HS-5 (cell line): Measurements from ENCODE around the gene HIGD1A.

Source experiments
- DNase-seq: peaks from one replicate; pipeline ENCODE4 v3.0.0-alpha.2; 2012; ENCODE audit warnings: low read depth

HIGD1A gene

DNA sequence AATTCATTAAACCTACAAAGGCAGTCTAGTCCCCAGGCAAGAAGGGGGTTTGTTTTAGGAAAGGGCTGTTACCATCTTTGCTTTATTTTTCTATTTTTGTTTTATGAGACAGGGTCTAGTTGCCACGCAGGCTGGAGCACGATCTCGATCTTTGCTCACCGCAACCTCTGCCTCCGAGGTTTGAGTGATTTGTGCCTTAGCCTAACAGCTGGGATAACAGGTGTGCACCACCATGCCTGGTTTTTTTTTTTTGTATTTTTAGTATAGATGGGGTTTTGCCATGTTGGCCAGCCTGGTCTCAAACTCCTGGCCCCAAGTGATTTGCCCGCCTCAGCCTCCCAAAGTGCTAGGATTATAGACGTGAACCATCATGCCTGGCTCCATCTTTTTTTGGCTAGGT lies 4.9 kb downstream of the HIGD1A start:
- DNase-seq, result no peak

DNA sequence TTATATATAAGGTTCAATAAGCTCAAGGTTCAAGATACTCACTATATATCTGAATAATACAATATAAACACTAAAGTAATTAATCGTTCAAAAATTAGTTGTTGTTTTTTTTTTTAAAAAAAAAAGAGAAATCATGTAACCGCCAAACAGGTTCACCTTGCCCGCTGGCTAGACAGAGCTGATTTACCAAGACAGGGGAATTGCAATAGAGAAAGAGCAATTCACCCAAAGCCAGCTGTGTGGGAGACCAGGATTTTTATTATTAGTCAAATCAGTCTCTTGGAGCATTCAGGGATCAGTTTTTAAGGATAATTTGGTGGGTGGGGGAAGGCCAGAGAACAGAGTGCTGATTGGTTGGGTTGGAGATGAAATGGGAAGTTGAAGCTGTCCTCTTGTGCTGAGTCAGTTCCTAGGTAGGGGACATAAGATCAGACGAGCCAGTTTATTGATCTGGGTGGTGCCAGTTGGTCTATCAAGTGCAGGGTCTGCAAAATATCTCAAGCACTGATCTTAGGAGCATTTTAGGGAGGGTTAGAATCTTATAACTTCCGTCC lies 7.9 kb downstream of the HIGD1A start:
- no peak for DNase-seq

DNA sequence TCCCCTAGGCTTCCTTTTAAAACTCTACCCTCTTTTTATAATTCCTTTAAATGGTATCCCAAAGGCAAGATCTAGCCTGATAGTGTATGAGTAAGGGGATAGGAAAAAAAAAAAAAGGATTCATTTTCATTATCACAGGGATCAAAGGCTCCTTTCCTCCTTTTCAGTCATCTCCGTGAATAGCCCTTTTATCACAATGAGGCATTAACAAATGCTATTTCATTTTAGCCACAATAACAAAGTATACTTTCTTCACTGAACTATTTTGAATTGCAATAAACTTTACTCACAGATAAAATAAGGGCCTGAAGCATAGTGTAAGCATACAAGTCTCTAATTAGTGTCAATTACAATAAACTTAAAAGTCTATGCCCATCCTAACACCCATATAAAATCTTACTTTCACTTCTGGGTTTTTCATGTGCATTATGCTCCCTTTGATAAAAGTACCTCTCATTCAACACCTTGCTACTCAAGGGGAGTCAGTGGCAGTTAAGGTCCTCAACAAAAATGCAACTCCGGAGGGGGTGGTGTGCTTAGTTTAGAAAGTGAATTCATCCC lies 8.6 kb downstream of the HIGD1A start:
- DNase-seq, result no peak

DNA sequence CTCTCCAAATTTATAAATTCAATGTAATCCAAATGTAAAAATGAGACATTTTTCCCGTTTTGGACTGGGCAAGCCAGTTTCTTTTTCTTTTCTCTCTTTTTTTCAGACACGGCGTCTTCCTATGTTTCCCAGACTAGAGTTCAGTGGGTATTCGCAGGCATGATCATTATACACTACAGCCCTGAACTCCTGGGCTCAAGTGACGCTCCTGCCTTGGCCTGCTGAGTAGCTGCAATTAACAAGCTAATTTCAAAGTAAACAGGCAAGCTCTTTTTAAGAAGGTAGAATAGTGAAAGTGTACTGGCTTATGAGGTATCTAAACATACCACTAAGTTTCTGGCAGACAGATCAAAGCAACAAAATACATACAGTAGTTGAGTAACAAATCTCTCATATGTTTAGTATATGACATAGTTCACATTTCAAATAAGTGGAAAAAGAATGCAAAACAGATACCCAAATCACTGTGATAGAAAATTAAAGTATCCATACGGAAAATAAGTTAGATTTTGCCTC lies 13.5 kb downstream of the HIGD1A start:
- no peak for DNase-seq

DNA sequence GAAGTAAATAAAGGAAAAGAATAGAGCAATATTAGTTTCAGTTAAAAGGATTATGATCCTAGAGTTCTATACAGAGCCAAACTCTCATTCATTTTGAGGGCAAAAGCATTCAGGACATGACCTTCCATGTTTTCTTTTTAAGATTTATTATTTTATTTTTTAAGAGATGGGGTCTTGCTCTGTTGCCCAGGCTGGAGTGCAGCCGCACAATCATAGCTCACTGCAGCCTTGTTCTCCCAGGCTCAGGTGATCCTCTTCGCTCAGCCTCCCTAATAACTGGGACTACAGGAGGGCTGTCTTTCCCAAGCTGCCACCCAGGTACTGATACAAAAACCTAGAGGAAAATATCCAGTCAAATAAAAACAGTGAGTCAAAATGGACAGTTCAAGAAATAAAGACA lies 17.7 kb downstream of the HIGD1A start:
- no peak for DNase-seq

DNA sequence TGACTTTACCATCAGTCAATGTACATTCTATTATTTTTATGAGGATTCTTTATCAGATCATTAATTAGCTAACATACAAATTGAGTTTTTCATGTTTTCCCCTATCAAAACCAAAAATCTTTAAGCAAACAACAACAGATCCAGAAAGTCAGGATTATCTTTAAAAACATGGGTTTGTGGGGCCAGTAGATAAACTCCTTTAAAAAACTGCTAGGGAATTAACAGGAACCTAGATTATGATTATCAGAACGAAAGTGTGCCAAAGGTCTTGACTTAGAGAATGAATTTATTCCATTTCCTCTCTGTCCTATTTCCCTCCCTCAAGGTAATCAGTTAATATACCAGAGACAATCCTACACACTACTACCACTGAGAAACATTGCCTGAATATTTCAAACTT lies 18.1 kb downstream of the HIGD1A start:
- DNase-seq, result no peak

DNA sequence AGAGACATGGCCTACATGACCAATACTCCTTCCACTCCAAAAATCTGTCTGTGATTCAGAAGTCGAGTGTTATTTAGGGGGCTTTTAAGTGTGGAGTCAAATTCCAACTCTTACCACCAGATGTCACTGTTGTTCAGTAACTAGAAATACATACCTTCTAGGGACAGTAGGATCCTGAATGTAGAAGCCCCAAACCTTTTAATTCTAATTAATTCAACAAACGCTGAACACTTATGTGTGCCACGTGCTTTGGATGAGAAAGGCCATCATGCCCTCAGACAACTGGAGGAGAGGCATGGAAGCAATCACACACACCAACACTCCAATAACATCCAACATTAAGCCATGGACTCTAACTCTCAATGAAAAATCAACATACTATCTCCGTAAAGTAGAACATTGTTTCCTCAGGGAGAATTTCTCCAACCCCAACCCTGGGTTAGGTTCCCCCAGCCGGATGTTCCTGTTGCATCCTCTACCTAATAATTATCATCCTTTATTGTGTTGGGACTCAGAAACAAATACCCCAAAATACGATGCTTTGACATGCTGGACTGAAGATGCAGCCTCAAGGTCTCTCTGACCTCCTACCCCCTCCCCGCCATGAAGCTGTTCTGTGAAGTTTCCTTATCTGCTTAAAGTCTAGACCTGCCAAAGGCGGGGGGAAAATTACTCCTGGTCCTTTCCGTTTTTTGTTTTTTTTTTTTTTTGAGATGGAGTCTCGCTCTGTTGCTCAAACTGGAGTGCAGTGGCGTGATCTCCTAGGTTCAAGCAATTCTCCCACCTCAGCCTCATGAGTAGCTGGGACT lies 23.2 kb downstream of the HIGD1A start:
- peak; percentile 56 for DNase-seq

DNA sequence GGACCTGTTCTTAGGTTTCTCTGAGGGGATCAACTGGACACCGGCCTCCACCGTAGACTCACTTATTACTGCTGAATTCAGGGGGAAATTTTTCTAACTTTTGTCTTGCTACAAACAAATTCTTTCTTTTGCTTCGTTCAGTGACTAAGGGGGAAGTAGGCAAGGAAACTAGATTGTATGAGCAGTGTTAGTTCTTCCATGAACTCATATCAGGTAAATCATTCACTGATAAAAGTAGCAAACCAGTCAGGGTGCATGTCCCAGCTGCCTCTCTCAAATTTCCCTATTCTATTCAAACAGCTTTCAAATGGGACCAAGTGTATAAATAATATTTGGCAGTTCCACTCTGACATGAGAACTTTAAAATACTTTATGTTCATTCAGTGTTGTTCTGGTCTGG lies 23.9 kb downstream of the HIGD1A start:
- DNase-seq, result no peak

DNA sequence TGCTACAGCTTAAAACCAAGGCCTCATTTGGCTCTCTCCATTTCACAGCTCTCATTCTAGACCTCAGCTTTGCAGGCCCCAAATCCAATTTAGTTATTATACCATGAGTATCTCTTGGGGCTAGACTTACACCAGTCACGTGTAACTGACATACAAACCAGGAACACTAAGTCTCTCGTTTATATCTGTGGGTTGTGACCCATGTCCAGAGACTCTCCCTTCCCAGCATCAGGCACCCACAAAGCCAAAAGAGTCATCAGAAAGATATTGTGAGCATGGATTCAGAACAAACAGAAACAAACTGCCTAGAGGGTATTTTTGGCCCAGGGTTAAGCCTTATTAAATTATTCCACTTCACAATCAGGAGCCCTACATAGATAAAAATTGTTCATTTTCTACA lies 25.6 kb downstream of the HIGD1A start:
- no peak for DNase-seq

DNA sequence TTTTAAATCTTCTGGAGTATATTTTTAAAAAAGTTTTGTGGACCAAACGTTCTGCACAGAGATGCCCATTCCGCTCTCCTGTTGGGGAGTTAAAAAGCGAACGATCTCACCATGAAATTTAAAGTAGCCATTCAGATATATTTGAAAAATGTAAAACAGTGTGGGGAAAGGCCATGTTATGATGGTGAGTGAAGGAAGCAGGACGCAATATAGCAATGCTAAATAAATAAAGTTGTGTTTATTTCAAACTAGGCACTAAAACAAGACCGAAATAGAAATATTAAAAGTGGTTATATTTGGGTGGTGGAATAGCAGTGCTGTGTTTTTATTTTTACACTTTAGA lies 30.9 kb downstream of the HIGD1A start:
- no peak for DNase-seq

DNA sequence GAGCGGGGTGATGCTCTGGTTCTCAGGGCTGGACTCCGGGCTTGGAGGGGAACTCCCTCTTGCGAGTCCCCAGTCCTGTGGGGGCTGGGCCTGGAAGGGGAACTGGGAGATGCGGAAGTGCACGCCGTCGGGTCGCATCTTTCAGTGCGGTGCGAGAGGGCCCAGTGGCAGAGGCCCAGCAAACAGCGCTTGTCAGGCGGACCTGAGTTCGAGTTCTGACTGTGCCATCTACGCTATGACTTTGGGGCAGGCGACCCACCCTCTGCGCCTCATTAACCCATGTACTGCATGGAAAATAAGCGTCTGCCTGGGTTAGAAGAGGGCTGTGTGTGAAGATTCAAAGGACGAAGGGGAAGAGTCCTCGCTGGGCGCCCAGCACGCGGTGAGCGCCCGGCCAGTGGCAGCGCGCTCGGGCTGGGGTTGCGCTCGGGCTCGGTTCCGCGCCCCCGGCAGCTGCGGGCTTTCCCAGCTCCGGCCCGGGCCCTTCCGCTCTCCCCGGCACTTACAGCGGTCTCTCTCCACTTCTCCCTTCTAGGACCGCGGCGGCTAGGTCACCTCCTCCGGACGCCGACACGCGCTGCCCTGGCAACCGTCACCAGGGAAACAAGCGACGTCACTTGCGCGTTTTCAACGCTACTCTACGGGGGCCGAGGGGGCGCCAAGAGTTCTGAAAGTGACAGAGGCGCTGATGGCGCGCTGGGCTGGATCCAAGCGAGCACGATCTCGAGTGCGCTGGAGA lies 31.5 kb downstream of the HIGD1A start, which contains the start of gene CCDC13:
CCDC13 (minus strand) TSS at position 584 of the 739 bp plus-strand sequence. CDS start 14,908 bp downstream, outside the sequence.
- peak; percentile 58 for DNase-seq

DNA sequence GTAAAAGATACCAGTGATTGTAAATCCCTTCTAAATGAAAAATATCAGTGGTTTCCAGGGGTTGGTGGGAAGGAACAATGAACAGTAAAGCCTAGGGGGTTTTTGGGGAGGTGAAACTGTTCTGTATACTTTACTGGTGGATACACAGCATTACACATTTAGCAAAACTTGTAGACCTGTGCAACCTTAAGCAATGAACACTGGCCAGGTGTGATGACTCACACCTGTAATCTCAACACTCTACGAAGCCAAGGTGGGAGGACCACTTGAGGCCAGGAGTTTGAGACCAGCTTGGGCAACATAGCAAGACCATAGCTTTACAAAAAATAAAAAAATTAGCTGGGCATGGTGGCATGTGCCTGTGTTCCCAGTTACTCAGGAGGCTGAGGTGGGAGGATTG lies 33.0 kb downstream of the HIGD1A start:
- DNase-seq, result no peak

DNA sequence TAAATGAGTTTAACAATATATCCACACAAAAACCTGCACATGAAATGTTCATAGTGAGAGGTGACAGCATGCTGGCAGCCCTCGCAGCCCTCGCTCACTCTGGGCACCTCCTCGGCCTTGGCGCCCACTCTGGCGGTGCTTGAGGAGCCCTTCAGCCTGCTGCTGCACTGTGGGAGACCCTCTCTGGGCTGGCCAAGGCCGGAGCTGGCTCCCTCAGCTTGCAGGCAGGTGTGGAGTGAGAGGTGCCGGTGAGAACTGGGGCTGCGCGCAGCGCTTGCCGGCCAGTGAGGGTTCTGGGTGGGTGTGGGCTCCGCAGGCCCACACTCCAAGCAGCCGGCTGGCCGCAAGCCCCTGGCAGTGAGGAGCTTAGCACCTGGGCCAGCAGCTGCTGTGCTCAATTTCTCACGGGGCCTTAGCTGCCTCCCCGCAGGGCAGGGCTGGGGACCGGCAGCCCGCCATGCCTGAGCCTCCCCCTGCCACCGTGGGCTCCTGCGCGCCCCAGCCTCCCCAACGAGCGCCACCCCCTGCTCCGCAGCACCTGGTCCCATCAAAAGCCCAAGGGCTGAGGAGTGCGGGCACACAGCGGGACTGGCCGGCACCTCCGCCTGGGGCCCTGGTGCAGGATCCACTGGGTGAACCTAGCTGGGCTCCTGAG lies 34.7 kb downstream of the HIGD1A start:
- no peak for DNase-seq

DNA sequence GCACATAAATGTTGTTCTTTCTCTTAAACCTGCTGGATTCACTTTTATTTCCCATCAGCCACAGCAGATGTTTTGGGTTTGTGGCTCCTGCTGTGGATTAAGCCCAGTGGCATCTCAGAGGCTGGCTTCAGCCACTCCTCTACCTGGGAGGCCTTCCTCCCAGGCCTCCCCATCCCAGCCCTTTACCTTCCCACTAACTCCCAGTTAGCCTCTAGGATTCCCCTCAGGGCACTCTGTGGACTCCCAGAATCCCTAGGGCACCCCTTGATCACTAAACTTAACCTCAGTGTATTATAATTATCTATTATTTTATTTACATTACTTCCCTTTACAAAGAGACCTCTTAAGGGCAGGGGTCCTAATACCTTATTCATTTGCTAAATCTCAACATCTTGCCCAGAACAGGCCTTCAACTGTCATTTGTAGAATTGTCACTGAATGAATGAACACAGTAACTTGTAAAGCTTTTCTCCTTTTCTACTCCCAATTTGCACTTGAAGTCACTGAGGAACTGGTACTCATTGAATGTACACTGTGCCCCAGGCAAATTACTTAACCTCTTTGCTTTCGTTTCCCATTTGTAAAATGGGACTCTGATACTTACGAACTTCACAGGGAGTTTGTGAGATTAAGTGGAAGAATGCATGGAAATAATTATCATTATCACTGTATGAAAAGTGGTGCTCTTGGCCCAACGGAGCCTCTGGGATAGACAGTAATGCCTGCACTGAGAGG lies 39.6 kb downstream of the HIGD1A start:
- no peak for DNase-seq

DNA sequence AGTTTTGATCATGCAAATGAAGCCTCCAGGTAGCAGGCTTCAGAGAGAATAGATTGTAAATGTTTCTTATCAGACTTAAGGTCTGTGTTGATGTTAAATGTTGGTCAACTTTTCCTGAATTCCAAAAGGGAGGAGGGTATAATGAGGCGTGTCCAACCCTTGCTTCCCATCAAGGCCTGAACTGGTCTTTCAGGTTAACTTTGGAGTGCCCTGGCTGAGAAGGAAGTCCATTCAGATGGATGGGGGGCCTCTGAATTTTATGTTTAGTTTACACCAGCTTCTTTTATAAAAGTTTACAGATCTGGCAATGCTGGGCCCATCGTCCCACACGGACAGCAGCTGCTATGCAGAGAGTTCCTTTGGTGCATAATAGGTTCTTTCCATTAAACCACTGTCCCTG lies 40.2 kb downstream of the HIGD1A start:
- DNase-seq, result no peak

DNA sequence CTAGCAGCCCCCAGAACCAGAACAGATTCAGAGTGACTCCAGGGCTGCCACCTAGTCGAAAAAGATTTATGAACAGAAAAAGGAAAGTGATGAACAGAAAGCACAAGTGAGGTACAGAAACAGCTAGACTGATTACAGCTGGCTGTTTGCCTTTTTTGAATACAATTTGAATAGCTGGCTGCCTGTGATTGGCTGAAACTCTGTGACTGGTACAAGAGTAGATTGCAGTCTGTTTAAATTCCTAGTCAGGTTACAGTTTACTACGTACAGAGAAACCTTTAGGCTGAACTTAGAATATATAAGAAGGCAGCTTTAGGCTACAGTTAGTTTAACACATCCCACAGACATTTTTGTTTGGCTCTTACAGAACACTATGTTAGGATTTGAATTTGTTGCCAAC lies 41.3 kb downstream of the HIGD1A start:
- no peak for DNase-seq

DNA sequence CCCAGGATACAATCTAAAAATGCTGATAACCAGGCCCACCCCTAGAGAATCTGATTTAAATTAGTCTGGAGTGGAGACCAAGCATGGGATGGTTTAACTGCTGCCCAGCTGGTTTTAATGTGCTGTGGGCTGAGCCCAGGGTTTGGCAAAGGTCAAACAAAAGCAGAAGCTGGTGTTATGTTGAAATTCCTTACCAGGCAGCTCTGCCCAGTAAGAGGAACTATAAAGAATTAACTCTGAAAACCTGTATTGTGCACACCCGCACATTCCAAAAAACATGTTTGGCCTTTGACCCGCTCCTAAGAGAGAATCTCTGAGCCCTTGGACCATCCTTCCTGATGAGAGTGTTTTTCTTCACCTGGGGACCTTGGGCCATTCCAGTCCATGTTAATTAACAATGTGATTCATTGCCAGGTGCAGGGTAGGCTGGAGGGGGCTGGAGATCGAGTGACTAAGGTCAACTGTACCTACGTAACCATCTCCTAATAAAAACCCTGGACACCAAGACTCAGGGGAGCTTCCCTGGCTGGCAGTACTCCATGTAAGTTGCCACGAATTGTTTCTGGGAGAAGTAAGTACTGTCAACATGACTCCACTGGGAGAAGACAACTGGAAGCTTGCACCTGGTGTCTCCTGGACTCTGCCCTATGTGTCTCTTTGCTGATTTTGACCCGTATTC lies 42.1 kb downstream of the HIGD1A start:
- no peak for DNase-seq

DNA sequence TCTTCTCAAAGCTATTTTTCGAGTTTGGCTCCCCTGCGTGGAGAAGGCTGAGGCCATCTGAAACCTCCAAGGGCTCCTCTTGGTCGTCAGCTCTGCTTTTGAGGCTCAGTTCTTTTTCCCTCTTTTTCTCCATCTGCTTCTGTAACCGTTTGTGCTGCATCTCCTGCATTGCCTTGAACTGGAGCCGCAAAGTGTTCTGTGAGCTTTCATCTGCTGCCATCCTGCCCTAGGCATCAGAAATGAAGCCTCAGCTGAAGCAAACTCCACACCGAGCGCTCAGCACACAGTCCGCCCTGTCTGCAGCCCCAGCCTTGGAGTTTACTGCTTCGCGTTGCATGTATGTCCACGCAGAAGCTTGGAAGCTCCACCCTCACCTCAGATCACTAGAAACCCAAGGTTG lies 46.2 kb downstream of the HIGD1A start:
- DNase-seq, result no peak

DNA sequence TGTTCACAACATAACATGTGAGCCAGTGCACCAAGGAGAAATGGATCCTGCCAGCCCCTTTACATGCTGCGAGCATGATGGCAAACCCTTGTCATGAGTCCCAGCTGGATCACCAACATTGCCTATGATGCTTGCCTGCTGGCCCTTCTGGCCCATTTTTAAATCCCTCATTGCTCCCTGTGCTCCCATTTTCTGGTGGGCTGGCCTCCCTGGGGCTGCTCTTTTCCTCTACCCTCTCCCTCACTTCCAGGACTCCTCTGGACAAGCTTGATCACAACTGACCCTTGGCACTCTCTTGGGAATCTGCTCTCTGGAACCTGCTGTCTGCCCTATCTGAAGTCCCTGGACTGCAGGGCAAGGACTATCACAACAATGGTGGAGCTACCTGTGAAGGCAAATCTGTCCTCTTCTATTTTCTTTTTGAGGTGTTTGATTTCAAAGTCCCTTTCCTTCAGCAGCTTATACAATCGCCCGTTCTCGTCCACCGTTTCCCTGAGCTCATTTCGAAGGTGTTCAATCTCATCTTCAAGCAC lies 47.5 kb downstream of the HIGD1A start:
- no peak for DNase-seq

DNA sequence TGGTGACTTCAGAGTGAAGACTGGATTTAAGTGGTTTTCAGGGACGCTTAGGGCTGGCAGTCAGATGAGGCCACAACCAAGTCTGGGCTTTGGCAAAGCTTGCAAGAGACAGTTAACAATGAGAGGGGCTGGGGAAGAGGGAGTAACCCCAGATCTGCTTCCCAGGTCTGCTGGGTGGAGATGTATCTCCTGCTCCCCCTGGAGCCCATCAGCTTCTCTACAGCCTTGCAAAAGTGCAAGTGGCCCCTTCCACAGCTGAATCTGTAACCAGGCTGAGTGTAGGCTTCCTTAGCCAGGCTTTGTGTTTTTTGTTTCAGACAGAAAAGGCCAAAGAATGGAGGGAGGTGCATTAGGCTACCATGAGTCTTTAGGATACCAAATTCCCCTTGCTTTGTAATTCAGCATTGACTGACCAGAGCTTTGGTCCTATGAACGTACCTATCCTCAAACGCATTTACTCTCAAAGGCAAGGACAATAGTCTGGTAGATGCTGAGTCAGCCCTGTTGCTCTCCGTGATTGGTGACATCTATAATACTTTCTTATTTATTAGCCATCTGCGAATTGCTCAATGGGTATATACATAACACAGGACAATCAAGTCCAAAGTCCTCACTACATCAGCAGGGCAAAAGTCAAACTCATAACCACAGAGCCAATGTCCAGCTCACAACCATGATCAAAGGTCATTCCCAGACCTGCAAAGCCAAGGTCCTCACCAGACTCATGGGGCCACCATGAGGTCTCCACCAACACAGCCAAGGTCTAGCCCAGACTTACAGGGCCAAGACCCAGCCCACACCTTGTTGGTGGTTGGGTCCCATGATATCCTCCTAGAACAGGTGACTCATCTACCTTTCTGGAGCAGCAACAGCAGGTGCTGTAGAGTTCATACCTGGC lies 48.4 kb downstream of the HIGD1A start:
- DNase-seq, result no peak
